ENCODE data around the gene MYLK2. TPM values are rescaled to one million over a fixed set of nuclear protein-coding genes. Genes with fewer than 3 reads are reported as not detected.

Gene MYLK2
- total and polyA plus RNA-seq, 2 of the 4 experiments (the other 2 are of a cell fraction): 0.18 to 0.27 TPM

DNA sequence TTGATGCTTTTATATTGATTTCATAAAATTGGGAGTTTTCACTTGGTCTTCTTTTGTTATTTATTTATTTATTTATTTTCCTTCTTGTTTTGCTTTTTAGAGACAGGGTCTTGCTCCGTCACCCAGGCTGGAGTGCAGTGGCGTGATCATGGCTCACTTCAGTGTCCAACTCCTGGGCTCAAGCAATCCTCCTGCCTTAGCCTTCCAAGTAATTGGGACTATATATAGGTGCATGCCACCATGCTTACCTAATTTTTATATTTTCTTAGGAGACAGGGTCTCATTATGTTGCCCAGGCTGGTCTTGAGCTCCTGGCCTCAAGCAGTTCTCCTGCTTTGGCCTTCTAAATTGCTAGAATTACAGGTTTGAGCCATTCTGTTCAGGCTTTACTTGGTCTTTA, 38.3 kb upstream of the MYLK2 start:
- H3K9me1 ChIP-seq (ENCODE audit: insufficient read depth, low read length): no peaks in the 10 kb centered on the region
- in situ Hi-C loops (cut with MboI; ENCODE audit: low sequenced_read_pairs) (no loop called here), intact Hi-C loops (cut with micrococcal nuclease) (no loop called here), dilution Hi-C loops (cut with HindIII; ENCODE audit: low sequenced_read_pairs, unreplicated experiment) (no loop called here)
- H2AFZ ChIP-seq (replicated peaks; ENCODE audit: low read length, poor library complexity): no peak overlapping the region
- H3K4ac ChIP-seq (ENCODE audit: low read depth, low read length): no peak overlapping the region
- no peak overlapping the region for H3K4me2 ChIP-seq (ENCODE audit: low read depth, low read length)
- no peak overlapping the region for H3K4me3 ChIP-seq (ENCODE audit: insufficient read depth, low read depth, low read length)
- peaks cover 20 to 58% of the 10 kb centered on the region in 2 experiments; a peak in 3 of 4 replicates for H3K79me1 ChIP-seq (ENCODE audit: low read depth in 1 of 2, low read length in 2 of 2)
- no peak overlapping the region for H3K23ac ChIP-seq (ENCODE audit: low read depth, low read length)
- H3K9ac ChIP-seq (ENCODE audit: low read depth, low read length): no peak overlapping the region
- DNase-seq (no peak), ATAC-seq (ENCODE audit: low read depth) (no peak)
- H3K36me3 ChIP-seq (ENCODE audit: control insufficient read depth, insufficient read depth, low read length): peaks cover 13% of the 10 kb centered on the region
- no CpG with 5 or more reads among the region's 2 CpGs for WGBS, 2 experiments (ENCODE audit: extremely low coverage in 2 of 2, insufficient read length in 1 of 2)
- no peak overlapping the region for H3K18ac ChIP-seq (ENCODE audit: low read depth, low read length)
- no peak overlapping the region for H2BK5ac ChIP-seq (ENCODE audit: low read depth, low read length, poor library complexity, severe bottlenecking)
- TF ChIP-seq ELK1 (IDR thresholded peaks at IDR 0.05; ENCODE audit: borderline replicate concordance, low read depth, low read length) (no peak), MAZ (IDR thresholded peaks at IDR 0.05; ENCODE audit: borderline replicate concordance, low read depth, low read length) (no peak), FOS (IDR thresholded peaks at IDR 0.05; ENCODE audit: low read depth, low read length) (no peak), RCOR1 (IDR thresholded peaks at IDR 0.05; ENCODE audit: insufficient replicate concordance, low read length) (no peak), POLR2A (IDR thresholded peaks at IDR 0.05; ENCODE audit: low read depth, low read length) (no peak), RAD21 (IDR thresholded peaks at IDR 0.05; ENCODE audit: low read length) (no peak), CHD1 (IDR thresholded peaks at IDR 0.05; ENCODE audit: low read depth, low read length) (no peak), CTCF (conservative IDR thresholded peaks at IDR 0.05; ENCODE audit: low read depth, low read length) (no peak), NFE2L2 (IDR thresholded peaks at IDR 0.05; ENCODE audit: low read depth, low read length) (no peak), RFX5 (IDR thresholded peaks at IDR 0.05; ENCODE audit: low read depth, low read length) (no peak), SMC3 (IDR thresholded peaks at IDR 0.05; ENCODE audit: low read depth, low read length) (no peak), BHLHE40 (IDR thresholded peaks at IDR 0.05; ENCODE audit: low read depth, low read length) (no peak), USF2 (IDR thresholded peaks at IDR 0.05; ENCODE audit: low read depth, low read length) (no peak), MAFK (IDR thresholded peaks at IDR 0.05; ENCODE audit: low read depth, low read length) (no peak)
- H3K4me1 ChIP-seq (ENCODE audit: control insufficient read depth, insufficient read depth, low read length): peaks cover 9% of the 10 kb centered on the region; the same call in 1 of the 2 replicates
- H3K56ac ChIP-seq (ENCODE audit: extremely low read depth, insufficient read depth, low read length): no peak overlapping the region
- no peak overlapping the region for H2BK15ac ChIP-seq (ENCODE audit: low read depth, low read length)
- POLR2A ChIA-PET (ENCODE audit: unreplicated experiment): no interaction called here
- H4K5ac ChIP-seq (ENCODE audit: low read depth, low read length): no peak overlapping the region
- CTCF ChIA-PET: no interaction called here
- no peaks in the 10 kb centered on the region for H3K9me3 ChIP-seq (ENCODE audit: control insufficient read depth, insufficient read depth, low read length)
- no peak overlapping the region for H3K14ac ChIP-seq (replicated peaks; ENCODE audit: low read depth, low read length)
- H2BK20ac ChIP-seq (ENCODE audit: low read depth, low read length): no peak overlapping the region
- no peak overlapping the region for H2AK9ac ChIP-seq (replicated peaks; ENCODE audit: low read depth, low read length, poor library complexity)
- no peaks in the 10 kb centered on the region for H4K20me1 ChIP-seq (ENCODE audit: insufficient read depth, low read length)
- no peak overlapping the region for H3K27ac ChIP-seq (ENCODE audit: insufficient read depth, low read length)
- H4K8ac ChIP-seq (ENCODE audit: low read depth in 2 of 2, low read length in 2 of 2): no peak overlapping the region
- no peaks in the 10 kb centered on the region for H3K27me3 ChIP-seq (ENCODE audit: control insufficient read depth, insufficient read depth, low read length)
- H4K91ac ChIP-seq (ENCODE audit: insufficient read depth, low read depth, low read length): no peak overlapping the region
- no TSS peak for BruUV-seq (replicated peaks)
- H2BK120ac ChIP-seq (ENCODE audit: low read depth, low read length): no peak overlapping the region
- H2AK5ac ChIP-seq (ENCODE audit: low read depth, low read length): no peak overlapping the region

Data from IMR-90 (cell line).